Dermis blood vessel endothelial cell (primary cell): ENCODE data around the gene PMM1. TPM values are rescaled to one million over a fixed set of nuclear protein-coding genes. Genes with fewer than 3 reads are reported as not detected.
"Not testable (repeated sequence)": the region's sequence is repeated elsewhere in the genome, so short reads cannot be mapped to it uniquely, and the experiment has no call there.

Experiments used
- DNase-seq: peaks from one replicate; pipeline ENCODE4 v3.0.0; 2010
- total RNA-seq: library from RNA; depleted of rRNA; stranded (reverse); fragments of >200 nt; gene quantifications from 2 replicates; pipeline ENCODE4 v1.2.3, GENCODE V29; 2014

Gene PMM1
- total RNA-seq, 1 donor from 2014 or later, result 3.6 TPM

DNA sequence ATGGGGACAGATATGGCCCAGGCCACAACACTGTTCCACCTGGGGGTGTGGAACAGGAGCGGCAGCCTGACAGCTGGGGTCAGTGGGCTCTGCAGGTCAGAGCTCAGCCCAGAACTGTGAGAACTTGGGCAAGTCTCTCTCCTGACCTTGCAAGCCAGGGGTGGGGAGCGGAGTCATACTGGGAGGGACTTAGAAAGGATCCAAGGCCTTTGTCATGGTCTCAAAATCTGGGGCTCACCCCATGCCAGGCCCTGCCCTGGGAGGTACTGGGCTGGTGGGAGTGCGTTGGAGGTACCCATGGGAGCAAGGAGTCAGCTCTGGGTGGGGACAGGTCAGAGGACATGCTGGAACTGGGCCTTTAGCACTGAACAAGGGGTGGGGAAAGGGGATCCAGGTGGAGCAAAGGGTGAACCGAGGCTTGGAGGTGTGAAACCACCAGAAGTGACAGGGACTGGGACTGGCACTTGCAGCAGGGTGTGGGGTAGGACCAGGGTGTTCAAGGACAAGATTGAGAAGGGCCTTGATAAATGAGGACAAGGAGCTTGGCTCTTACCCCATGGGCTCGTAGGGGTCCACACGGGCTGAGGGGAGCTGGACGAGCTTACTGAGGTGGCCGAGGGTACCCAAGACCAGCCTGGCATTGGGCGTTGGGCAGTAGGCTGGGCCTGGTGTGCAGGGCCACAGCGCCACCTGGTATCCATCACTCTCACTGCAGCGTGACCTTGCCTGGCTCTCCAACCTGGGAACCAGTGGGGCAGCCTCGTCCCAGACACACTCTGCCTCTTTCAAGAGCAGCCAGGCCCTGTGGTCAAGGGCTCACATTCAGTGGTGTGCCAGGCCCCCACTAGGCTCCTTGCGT, 7.4 kb upstream of the PMM1 start:
- DNase-seq, result peak; percentile 79

DNA sequence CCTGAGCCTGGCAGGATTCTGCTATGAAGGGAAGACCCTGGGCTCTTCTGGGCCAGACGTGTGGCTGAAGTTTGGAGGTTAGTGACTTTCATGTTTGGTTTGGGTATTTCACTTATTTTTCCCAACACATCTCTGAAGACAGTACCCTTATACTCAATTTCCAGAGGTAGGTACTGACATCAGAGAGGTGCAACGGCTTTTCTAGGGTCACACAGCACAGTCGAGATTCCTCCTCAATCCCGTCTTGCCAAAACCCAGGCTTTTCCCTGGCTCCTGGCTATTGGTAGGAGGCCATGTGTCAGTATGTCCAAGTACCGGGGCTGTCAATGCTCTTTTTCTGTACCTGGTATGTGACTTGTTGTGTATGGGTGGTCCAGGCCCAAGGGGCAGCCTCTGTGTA, 6.1 kb upstream of the PMM1 start:
- no peak for DNase-seq

DNA sequence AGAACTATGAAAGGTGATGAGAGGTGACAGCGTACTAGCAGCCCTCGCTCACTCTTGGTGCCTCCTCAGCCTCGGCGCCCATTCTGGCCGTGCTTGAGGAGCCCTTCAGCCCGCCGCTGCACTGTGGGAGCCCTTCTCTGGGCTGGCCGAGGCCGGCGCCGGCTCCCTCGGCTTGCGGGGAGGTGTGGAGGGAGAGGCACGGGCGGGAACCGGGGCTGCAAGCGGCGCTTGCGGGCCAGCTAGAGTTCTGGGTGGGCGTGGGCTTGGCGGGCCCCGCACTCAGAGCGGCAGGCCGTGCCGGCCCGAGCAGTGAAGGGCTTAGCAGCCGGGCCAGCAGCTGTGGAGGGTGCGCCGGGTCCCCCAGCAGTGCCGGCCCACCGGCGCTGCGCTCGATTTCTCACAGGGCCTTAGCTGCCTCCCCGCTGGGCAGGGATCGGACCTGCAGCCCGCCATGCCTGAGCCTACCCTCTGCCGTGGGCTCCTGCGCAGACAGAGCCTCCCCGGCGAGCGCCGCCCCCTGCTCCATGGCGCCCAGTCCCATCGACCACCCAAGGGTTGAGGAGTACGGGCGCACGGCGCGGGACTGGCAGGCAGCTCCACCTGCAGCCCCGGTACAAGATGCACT, 3.8 kb upstream of the PMM1 start:
- not testable (repeated sequence) for DNase-seq

DNA sequence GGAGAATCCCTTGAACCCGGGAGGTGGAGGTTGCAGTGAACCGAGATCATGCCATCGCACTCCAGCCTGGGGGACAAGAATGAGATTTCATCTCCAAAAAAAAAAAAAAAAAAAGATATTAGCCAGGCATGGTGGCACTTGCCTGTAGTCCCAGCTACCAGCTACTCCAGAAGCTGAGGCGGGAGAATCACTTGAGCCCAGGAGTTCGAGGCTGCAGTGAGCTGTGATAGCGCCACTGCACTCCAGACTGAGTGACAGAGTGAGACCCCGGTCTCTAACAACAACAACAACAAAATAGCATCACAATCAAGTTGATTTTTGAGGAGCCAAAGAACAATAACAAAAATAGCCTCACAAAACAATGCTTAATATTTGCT, 2.3 kb downstream of the PMM1 start:
- DNase-seq, result no peak

DNA sequence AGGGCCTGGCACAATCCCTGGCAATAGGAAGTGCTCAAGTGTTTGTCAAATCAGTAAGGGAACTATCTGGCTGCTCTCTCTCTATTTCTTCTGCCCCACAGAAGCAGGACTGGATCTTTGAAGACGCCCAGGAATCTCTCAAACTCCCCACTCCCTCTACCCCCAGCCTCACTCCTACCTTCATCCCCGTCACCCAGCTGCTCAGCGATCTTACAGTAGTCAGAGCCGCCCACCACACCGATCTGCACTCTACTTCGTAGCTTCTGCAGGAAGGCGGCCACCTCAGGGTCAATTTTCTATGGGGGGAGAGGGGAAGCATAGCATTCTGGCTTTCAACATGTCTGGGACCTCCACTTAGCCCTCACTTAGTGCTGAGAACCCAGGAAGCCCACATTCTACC, 3.7 kb downstream of the PMM1 start:
- no peak for DNase-seq

DNA sequence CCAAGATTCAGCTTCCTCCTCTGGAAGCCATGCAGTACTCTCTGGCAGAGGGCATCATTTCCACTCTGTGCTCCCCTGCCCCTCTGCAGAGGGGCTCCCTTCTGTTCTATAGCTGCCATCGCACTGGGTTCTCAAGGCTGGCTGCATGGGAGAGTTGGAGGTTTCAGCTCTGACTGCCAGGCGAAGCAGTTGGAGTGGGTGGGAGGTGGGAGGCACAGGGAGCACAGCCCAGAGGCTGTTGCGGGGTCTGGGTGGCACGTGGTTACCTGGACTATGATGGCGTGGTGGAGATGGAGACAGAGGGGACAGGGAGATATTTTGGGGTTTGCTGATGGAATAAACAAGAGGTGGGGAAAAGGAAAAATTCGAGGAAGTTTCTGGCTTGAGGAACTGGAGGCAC, 4.8 kb downstream of the PMM1 start:
- DNase-seq, result no peak

DNA sequence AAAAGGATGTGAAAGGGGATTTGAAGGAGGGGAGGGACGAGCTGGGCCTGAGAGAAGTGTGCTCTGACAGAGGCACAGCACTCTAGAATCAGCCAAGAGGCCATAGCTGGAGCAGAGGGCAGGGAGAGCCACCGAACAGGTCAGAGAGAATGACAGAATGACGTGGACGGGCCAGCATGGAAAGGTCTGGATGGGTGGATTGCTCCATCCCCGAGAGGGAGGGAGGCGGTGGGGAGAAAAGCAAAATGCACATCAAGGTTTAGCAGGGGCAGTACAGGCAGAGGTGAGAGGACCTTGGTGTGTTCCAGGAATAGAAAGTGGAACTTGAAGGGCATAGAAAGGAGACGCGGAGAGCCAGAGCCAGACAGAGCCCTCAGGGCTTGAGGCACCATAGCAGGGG, 6.9 kb downstream of the PMM1 start:
- DNase-seq, result no peak

DNA sequence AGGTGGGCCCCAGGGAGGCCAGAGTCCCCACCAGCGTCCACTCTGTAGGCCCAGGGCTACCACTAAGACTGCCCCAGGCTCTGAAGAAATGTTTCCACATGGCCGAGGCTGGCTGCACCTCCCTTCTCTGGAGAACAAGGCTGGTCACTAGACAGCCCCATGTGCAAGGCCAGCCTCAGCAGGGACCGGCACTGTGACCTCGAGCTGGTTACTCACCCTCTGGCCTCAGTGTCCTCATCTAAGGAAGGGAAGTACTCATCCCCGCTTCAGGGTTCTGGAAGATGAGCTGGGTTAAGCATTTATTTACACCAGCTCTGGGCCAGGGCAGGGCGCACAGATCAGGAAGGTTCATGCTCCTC, 9.7 kb downstream of the PMM1 start:
- no peak for DNase-seq

DNA sequence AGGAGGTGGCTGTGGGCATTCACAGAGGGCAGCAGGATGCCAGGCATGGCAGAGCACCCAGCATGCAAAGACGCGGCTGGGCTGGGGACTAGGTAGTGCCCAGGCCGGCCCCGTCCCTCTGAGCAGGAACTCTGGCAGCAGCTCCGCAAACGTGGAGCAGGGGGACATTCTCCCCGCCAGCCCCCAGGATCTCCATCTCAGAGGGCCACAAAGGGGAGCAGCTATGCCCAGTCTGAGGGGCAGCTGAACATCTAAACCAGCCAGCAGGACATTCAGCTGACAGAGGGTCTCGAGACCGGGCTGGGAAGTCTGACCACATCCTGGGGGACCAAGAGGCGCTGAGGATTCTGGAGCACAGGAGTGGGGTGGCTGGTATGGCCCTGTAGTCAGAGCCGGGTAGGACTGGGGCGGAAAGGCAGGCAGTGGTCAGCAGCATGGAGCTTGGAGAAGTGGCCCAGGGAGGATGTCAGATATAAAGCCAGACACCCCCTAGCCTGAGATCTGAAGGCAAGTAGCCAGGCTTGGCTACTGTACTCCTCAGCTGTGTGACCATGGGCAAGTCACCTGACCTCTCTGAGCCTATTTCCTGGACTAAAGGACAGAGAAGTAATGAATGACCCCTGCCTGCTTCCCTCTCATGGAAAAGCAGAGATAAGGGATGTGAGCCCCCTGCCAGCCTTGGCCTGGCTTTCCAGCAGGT, 10.2 kb downstream of the PMM1 start:
- no peak for DNase-seq

- no peak for DNase-seq
These were observed 10.8 kb downstream of the PMM1 start for GRCh38 chr22:41578818-41579217.

DNA sequence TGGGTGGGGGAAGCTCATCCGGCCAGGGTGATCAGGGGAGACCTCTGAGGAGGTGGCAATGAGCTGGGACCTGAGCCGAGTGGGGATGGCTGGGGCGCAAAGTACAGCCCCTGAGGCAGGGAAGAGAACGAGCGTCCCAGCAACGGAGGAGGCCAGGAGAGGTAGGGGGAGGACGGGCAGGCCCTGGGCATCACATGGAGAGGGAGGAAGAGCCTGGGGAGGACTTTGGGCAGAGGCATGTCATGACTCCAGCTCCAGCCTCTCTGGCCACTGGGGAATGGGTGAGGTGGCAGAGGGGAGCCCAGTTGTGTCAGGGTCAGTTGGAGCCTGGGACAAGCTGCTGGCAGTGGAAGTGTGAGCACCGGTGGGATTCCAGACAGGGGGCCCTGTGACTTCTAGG, 11.5 kb downstream of the PMM1 start:
- no peak for DNase-seq

- peak; percentile 69 for DNase-seq
These were observed 12.8 kb downstream of the PMM1 start for GRCh38 chr22:41576877-41577276.

DNA sequence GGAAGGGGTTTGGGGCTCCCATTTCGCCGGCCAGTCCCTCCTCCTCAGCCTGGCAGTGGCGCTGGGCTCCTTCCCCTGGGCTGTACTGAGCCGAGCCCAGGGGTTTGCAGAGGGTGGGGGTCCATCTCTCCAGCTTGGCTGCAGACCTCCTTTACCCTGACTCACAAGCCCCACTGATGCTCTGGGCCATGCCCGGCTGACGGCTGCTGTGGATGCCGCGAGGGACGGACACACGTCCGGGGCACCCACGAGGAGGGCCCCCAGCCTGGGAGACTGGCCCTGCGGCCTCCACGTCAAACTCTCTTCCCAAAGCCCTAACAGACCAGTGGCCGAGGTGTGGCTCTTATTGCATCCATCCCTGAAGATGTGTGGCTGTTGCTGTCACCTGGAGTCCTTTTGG, 14.1 kb downstream of the PMM1 start:
- DNase-seq, result no peak

- DNase-seq, result no peak
These were observed 14.7 kb downstream of the PMM1 start for GRCh38 chr22:41574847-41575381.

GRCh38 chr22:41573677-41574076, 16.0 kb downstream of the PMM1 start:
- no peak for DNase-seq

GRCh38 chr22:41572305-41572704, 17.3 kb downstream of the PMM1 start:
- DNase-seq, result not testable (repeated sequence)

DNA sequence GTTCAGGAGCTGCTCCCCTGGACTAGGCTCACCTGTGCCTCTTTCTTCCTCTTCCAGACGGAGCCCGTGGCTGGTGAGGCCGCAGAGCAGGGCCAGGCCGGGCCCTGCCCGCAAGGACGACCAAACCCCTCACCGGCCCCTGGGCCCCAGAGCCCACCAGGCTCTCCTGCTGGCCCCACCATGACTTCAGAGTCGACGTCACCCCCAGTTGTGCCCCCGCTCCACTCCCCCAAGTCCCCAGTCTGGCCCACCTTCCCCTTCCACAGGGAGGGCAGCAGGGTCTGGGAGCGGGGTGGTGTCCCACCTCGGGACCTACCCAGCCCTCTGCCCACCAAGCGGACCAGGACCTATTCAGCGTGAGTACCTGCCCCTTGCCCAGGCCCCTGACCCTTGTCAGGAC, 17.9 kb downstream of the PMM1 start:
- no peak for DNase-seq

DNA sequence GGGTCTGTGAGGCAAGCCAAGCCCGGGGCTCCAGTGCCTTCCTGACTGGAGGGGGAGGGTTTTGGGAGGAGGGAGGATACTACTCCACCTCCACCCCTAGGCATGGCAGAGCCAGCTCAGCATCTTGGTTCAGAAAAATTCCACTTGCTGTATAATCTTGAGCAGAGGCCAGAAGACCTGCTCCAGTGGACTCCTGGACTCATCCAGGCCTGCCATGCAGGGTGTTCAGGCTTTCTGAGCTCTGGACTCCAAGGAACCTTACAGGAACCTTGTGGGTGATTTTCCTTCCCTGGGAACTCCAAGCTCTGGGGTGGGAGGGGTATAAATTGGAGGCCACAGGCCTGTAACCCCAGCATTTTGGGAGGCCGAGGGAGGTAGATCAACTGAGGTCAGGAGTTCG, 19.4 kb downstream of the PMM1 start:
- DNase-seq, result no peak

GRCh38 chr22:41568811-41569210, 20.8 kb downstream of the PMM1 start:
- DNase-seq, result no peak

GRCh38 chr22:41567512-41567768, 22.2 kb downstream of the PMM1 start:
- no peak for DNase-seq

DNA sequence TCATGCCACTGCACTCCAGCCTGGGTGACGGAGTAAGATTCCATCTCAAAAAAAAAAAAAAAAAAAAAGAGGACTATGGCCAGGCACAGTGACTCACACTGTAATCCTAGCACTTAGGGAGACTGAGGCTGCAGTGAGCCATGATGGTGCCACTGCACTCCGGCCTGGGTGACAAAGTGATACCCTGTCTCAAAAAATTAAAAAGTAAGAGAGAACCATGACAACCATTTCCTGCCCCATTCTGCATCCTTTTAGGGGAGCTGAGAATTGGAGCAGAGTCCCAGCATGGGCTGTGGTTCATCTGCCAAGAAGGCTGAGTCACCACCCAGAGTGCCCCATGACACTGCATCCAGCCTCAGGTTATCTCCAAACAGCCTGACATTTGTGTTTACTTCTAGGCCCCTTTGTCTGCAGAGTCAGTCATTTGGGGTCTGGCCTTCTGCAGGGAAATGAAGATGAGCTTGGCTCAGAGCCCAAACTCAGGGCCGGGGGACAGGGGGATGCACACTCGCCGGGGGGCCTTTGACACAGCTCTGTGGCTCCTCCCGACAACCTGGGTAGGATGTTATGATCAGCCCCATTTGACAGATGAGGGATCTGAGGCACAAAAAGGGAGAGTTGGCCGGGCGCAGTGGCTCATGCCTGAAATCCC, 24.1 kb downstream of the PMM1 start:
- peak; percentile 74 for DNase-seq

GRCh38 chr22:41564563-41564962, 25.1 kb downstream of the PMM1 start:
- DNase-seq, result no peak

DNA sequence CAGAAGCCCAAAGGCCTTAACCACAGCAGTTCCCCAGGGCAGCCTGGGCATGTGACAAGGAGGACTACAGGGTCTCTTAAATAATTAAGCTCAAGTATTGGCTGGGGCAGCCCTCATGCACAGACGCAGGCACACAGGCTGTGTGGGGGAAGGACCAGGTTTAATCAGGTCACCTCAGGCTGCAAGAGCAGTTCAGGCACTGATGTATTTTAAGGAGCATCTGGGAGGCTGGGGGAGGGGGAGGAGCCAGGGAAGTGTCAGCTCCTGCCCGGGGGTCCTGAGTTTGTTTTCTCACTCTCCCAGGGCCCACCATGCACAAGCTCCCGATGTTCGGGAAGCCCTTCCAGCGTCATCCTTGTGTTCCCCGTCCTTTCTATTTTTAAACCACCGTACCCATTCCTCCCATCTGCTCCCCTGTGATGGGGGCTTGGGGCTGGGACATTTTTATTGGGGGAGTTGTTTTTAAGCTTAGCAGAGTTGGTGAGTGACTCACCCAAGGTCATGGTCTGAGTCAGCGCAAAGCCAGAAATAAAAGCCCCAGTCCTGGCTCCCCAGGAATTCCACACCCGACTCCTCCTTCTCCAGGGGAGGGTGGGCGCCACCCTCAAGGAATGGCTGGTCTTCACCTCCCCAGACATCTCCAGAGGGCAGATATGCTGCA, 26.5 kb downstream of the PMM1 start:
- DNase-seq, result peak; percentile 53
